ENCODE data around the gene HMOX1.

Gene HMOX1

GRCh38 chr22:35403356-35403755 lies 22.5 kb downstream of the HMOX1 start:
- no peak overlapping the region for H3K4me3 ChIP-seq
- TF ChIP-seq, protein P1, sequence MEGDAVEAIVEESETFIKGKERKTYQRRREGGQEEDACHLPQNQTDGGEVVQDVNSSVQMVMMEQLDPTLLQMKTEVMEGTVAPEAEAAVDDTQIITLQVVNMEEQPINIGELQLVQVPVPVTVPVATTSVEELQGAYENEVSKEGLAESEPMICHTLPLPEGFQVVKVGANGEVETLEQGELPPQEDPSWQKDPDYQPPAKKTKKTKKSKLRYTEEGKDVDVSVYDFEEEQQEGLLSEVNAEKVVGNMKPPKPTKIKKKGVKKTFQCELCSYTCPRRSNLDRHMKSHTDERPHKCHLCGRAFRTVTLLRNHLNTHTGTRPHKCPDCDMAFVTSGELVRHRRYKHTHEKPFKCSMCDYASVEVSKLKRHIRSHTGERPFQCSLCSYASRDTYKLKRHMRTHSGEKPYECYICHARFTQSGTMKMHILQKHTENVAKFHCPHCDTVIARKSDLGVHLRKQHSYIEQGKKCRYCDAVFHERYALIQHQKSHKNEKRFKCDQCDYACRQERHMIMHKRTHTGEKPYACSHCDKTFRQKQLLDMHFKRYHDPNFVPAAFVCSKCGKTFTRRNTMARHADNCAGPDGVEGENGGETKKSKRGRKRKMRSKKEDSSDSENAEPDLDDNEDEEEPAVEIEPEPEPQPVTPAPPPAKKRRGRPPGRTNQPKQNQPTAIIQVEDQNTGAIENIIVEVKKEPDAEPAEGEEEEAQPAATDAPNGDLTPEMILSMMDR (IDR thresholded peaks at IDR 0.05), result no peak
- DNase-seq (ENCODE audit: low spot score), result no peak
- H3K27ac ChIP-seq, result no peak overlapping the region

DNA sequence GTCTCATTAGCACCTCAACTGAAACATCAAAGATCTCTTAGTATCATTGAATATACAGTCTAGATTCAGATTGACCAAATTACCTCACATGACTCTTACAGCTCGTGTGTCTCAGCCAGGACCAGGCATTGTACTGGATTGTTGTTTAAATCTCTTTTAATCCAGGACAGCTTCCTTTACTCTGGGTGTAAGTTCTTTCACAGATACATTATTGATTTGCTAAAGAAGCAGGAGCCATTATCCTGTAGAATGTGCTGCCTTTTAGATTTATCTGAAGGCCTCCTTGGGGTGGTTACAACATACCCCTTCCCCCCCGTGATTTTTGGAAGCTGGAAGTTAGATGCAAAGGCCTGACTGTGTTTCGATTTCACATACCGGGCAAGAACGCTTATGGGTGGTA lies 23.3 kb downstream of the HMOX1 start:
- H3K4me3 ChIP-seq, result no peak overlapping the region
- no peak overlapping the region for H3K27ac ChIP-seq
- TF ChIP-seq, protein P1 (IDR thresholded peaks at IDR 0.05), result no peak
- no peak for DNase-seq (ENCODE audit: low spot score)

DNA sequence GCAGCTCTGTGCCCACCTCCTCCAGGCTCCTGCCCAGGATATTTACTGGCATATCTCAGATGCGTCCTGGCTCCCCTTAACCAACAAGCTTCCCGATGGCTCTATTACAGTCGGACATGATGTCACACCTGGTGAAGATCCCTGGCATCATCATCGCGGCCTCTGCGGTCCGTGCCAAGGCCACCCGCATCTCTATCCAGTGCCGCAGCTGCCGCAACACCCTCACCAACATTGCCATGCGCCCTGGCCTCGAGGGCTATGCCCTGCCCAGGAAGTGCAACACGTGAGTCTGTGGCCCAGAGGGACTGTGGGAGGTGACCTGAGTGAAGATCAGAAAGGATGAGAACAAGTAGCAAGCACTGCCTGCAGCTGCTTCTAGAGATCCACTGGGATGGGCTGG lies 25.5 kb downstream of the HMOX1 start:
- TF ChIP-seq, protein P1 (IDR thresholded peaks at IDR 0.05), result no peak
- no peak overlapping the region for H3K27ac ChIP-seq
- no peak overlapping the region for H3K4me3 ChIP-seq
- DNase-seq (ENCODE audit: low spot score), result no peak

DNA sequence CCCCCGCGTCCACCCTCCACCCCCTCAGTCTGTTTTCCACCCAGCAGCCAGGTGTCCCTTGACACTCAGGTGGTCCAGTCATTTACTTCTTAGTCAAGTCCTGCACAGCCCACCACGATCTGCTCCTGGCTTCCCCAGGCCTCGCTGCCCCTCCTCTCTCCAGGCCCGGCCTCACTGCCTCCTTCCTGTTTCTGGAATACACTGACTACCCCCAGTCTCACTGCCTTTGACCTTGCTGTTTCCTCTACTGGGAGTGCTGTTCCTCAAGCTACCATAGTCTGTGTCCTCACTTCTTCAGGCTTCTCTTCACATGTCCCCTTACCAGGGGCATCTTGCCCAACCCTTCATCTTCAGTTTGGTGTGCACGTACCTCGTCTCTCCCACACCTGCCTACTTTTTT lies 26.5 kb downstream of the HMOX1 start:
- no peak for DNase-seq (ENCODE audit: low spot score)
- TF ChIP-seq, protein P1 (IDR thresholded peaks at IDR 0.05), result no peak
- Histone ChIP-seq H3K27ac (no peak overlapping the region), H3K4me3 (no peak overlapping the region)

GRCh38 chr22:35409783-35410662 lies 29.1 kb downstream of the HMOX1 start:
- no peak for DNase-seq (ENCODE audit: low spot score)
- Histone ChIP-seq H3K4me3 (no peak overlapping the region), H3K27ac (peak overlapping the region in 1 of 2 donors; percentile 66)
- TF ChIP-seq, protein P1 (IDR thresholded peaks at IDR 0.05), result no peak

DNA sequence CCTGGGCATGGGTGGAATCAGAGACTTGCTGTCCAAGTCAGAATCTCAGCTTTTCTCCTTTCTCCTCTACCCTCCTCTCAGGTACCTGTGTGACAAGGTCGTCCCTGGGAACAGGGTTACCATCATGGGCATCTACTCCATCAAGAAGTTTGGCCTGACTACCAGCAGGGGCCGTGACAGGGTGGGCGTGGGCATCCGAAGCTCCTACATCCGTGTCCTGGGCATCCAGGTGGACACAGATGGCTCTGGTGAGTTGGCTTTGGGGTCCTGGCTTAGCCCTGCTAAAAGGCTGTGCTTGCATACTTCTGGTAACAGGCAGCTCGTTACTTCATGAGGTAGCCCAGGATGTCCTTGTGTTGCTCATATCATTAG lies 29.8 kb downstream of the HMOX1 start:
- H3K27ac ChIP-seq, result peak overlapping the region in 1 of 2 donors; percentile 66
- no peak for DNase-seq (ENCODE audit: low spot score)
- TF ChIP-seq, protein P1 (IDR thresholded peaks at IDR 0.05), result no peak
- no peak overlapping the region for H3K4me3 ChIP-seq

GRCh38 chr22:35411102-35411501 lies 30.2 kb downstream of the HMOX1 start:
- H3K27ac ChIP-seq, result peak overlapping the region in 1 of 2 donors; percentile 66
- TF ChIP-seq, protein P1 (IDR thresholded peaks at IDR 0.05), result no peak
- no peak for DNase-seq (ENCODE audit: low spot score)
- H3K4me3 ChIP-seq, result no peak overlapping the region

All from coronary artery (tissue), 2 donors.